ENCODE results near the gene SPINK6.

DNA sequence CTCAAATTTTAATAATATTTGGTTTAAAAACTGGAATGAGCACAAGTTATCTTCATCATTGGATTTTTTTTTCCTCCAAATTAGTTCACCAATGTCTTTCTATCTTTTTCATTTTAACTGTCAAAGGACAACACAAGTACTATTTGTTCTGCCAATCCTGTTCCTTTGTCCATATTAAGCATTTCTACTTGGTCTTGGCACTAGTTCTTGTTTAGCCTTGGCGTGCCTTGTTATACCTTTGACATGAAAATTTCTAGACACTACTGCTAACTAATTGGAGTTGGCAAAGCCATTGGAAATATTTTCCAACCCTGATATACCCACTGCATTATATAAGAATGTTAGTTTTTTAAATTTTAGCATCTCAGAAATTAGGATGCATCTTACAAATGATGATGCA lies 3.8 kb downstream of the SPINK6 start:
- TF ChIP-seq, protein P1, sequence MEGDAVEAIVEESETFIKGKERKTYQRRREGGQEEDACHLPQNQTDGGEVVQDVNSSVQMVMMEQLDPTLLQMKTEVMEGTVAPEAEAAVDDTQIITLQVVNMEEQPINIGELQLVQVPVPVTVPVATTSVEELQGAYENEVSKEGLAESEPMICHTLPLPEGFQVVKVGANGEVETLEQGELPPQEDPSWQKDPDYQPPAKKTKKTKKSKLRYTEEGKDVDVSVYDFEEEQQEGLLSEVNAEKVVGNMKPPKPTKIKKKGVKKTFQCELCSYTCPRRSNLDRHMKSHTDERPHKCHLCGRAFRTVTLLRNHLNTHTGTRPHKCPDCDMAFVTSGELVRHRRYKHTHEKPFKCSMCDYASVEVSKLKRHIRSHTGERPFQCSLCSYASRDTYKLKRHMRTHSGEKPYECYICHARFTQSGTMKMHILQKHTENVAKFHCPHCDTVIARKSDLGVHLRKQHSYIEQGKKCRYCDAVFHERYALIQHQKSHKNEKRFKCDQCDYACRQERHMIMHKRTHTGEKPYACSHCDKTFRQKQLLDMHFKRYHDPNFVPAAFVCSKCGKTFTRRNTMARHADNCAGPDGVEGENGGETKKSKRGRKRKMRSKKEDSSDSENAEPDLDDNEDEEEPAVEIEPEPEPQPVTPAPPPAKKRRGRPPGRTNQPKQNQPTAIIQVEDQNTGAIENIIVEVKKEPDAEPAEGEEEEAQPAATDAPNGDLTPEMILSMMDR (IDR thresholded peaks at IDR 0.05 in 4 of 5, conservative IDR thresholded peaks at IDR 0.05 in 1 of 5): no peak
- no peak for TF ChIP-seq POLR2A (IDR thresholded peaks at IDR 0.05)

Measured in gastrocnemius medialis (tissue), 4 donors.